NCI-H187 (cell line): ENCODE results near the gene MRPL53.

Experiments used
- DNase-seq, 2 experiments: peaks; one replicate each; lab custom pipeline; 2025; lab: John Stamatoyannopoulos, UW

Gene MRPL53

GRCh38 chr2:74472086-74472944 lies at the start of gene MRPL53:
MRPL53 (minus strand) TSS chr2:74472680; CDS start chr2:74472660, 20 bp downstream.
- DNase-seq, result peak; percentile 56 to 68

- no peak for DNase-seq
These were observed 44.2 kb upstream of the MRPL53 start for GRCh38 chr2:74516650-74517049.

GRCh38 chr2:74515981-74516633 lies 43.6 kb upstream of the MRPL53 start:
- no peak for DNase-seq

GRCh38 chr2:74515271-74515980 lies 42.9 kb upstream of the MRPL53 start:
- DNase-seq, result no peak

- DNase-seq, result no peak
These were observed 42.1 kb upstream of the MRPL53 start, which contains the start of gene TLX2 for GRCh38 chr2:74514368-74515270. TLX2 (plus strand) TSS chr2:74514450; CDS start chr2:74514807, 357 bp downstream.

- no peak for DNase-seq
These were observed 41.3 kb upstream of the MRPL53 start for GRCh38 chr2:74513605-74514367.

- no peak for DNase-seq
These were observed 40.5 kb upstream of the MRPL53 start for GRCh38 chr2:74512744-74513604.

GRCh38 chr2:74511104-74511989 lies 38.9 kb upstream of the MRPL53 start:
- no peak for DNase-seq

- no peak for DNase-seq
These were observed 37.8 kb upstream of the MRPL53 start for GRCh38 chr2:74510272-74510671.

- DNase-seq, result no peak
These were observed 35.5 kb upstream of the MRPL53 start for GRCh38 chr2:74507926-74508520.

- peak; percentile 88 to 92 for DNase-seq
These were observed 34.9 kb upstream of the MRPL53 start, which contains the start of gene PCGF1 for GRCh38 chr2:74507145-74507925. PCGF1 (minus strand) TSS chr2:74507695; CDS start chr2:74507668, 27 bp downstream.

- no peak for DNase-seq
These were observed 33.2 kb upstream of the MRPL53 start for GRCh38 chr2:74505448-74506246.

GRCh38 chr2:74504591-74504990 lies 32.1 kb upstream of the MRPL53 start:
- no peak for DNase-seq

- no peak for DNase-seq
These were observed 31.3 kb upstream of the MRPL53 start for GRCh38 chr2:74503506-74504475.
